HUES48 (cell line): Measurements from ENCODE around the gene PLIN3.
"Not testable (repeated sequence)": the region's sequence is repeated elsewhere in the genome, so short reads cannot be mapped to it uniquely, and the experiment has no call there.

ENCODE experiments used
- H3K27ac ChIP-seq: one replicate; pipeline ENCODE4 v1.7.0; 2013; ENCODE audit warnings: low read depth, low read length, inconsistent platforms
- H3K27me3 ChIP-seq: 2 replicates; pipeline ENCODE4 v1.6.1; 2013; ENCODE audit warnings: mild to moderate bottlenecking, low read length; ENCODE audit not compliant: control insufficient read depth, insufficient read depth
- H3K36me3 ChIP-seq: 2 replicates; pipeline ENCODE4 v1.6.1; 2013; ENCODE audit warnings: low read length; ENCODE audit not compliant: control insufficient read depth, insufficient read depth
- H3K4me1 ChIP-seq: 2 replicates; pipeline ENCODE4 v1.6.1; 2013; ENCODE audit warnings: mild to moderate bottlenecking, low read length; ENCODE audit not compliant: control insufficient read depth, insufficient read depth
- H3K4me3 ChIP-seq: 2 replicates; pipeline ENCODE4 v1.5.1; 2013; ENCODE audit warnings: mild to moderate bottlenecking, low read depth, low read length
- H3K9ac ChIP-seq: 2 replicates; pipeline ENCODE4 v1.6.1; 2013; ENCODE audit warnings: mild to moderate bottlenecking, low read depth, low read length, moderate library complexity
- H3K9me3 ChIP-seq: 2 replicates; pipeline ENCODE4 v1.6.1; 2013; ENCODE audit warnings: low read length; ENCODE audit not compliant: control insufficient read depth, insufficient read depth

Gene PLIN3

DNA sequence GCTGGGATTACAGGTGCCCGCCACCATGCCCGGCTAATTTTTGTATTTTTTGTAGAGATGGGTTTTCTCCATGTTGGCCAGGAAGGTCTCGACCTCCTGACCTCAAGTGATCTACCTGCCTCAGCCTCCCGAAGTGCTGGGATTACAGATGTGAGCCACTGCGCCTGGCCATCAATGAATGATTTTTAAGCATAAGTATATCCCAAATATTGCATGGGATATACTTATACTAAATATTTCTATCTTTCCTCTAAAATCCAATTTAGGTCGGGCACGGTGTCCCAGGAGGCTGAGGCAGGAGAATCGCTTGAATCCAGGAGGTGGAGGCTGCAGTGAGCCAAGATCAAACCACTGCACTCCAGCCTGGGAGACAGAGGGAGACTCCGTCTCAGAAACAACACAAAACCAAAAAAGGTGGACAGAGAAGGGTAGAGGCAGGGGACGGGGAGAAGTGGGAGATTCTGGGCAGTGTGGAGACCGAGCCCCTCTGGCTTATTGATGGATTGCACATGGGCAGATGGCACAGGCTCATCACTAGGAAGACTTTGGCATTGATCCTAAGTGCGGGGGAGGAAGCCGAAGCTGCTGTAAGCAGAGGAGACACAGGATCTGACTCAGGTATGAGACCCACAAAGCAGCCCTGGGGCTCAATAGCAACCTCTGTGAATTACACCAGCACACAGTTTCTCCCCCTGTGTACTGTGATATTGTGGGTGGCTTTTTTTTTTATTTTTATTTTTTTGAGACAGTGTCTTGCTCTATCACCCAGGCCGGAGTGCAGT, 21.8 kb upstream of the PLIN3 start:
- H3K4me1 ChIP-seq, result no peaks in the 10 kb centered on the region
- H3K27ac ChIP-seq, result no peak overlapping the region
- H3K36me3 ChIP-seq, result no peaks in the 10 kb centered on the region
- H3K27me3 ChIP-seq, result peaks cover 5% of the 10 kb centered on the region
- no peak overlapping the region for H3K9ac ChIP-seq
- H3K4me3 ChIP-seq, result no peak overlapping the region
- H3K9me3 ChIP-seq, result no peaks in the 10 kb centered on the region

DNA sequence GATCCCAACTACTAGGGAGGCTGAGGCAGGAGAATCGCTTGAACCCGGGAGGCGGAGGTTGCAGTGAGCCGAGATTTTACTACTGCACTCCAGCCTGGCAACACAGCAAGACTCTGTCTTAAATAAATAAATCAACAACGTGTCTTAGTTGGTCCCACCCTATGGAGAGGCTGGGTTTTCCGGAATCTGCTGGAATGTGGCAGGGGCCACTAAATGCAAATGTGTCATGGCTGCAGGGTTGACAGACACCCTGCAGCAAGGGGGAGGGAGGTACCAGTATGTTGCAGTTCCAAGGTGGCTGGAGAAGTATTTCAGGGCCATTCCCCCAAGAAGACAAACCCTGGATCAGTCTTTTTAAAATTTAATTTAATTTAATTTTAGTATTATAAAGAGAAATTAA, 20.3 kb upstream of the PLIN3 start:
- H3K4me1 ChIP-seq, H3K27me3 ChIP-seq, H3K9ac ChIP-seq, H3K4me3 ChIP-seq, H3K27ac ChIP-seq, H3K9me3 ChIP-seq, H3K36me3 ChIP-seq: not testable (repeated sequence)

DNA sequence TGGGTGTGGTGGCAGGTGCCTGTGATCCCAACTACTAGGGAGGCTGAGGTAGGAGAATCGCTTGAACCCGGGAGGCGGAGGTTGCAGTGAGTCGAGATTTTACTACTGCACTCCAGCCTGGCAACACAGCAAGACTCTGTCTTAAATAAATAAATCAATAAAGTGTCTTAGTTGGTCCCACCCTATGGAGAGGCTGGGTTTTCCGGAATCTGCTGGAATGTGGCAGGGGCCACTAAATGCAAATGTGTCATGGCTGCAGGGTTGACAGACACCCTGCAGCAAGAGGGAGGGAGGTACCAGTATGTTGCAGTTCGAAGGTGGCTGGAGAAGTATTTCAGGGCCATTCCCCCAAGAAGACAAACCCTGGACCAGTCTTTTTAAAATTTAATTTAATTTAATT, 17.5 kb upstream of the PLIN3 start:
- H3K27me3 ChIP-seq, H3K4me3 ChIP-seq, H3K9ac ChIP-seq, H3K36me3 ChIP-seq, H3K9me3 ChIP-seq, H3K27ac ChIP-seq, H3K4me1 ChIP-seq: not testable (repeated sequence)

DNA sequence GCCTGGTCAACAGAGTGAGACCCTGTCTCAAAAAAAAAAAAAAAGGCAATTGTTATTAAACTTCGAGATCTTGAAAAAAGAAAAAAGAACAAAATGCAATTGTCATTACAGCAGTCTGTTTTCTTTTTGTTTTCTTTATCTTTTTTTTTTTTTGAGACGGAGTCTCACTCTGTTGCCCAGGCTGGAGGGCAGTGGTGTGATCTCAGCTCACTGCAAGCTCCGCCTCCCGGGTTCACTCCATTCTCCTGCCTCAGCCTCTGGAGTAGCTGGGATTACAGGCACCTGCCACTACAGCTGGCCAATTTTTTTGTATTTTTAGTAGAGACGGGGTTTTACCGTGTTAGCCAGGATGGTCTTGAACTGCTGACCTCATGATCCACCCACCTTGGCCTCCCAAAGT, 15.4 kb upstream of the PLIN3 start:
- not testable (repeated sequence) for H3K4me3 ChIP-seq, H3K36me3 ChIP-seq, H3K9me3 ChIP-seq, H3K27me3 ChIP-seq, H3K4me1 ChIP-seq, H3K9ac ChIP-seq, H3K27ac ChIP-seq

DNA sequence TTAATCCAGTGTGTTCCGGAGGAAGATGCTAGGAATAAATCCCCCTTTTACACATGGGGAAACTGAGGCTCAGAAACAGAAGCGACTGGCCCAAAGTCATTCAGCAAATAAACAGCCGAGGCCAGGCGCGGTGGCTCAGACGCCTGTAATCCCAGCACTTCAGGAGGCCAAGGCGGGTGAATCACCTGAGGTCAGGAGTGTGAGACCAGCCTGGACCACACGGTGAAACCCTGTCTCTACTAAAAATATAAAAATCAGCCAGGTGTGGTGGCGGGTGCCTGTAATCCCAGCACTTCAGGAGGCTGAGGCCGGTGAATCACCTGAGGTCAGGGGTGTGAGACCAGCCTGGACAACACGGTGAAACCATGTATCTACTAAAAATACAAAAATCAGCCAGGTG, 11.6 kb upstream of the PLIN3 start:
- H3K36me3 ChIP-seq, result no peaks in the 10 kb centered on the region
- no peaks in the 10 kb centered on the region for H3K9me3 ChIP-seq
- no peak overlapping the region for H3K27ac ChIP-seq
- H3K4me1 ChIP-seq, result peaks cover 16% of the 10 kb centered on the region; the same call in 1 of the 2 replicates
- no peak overlapping the region for H3K4me3 ChIP-seq
- no peaks in the 10 kb centered on the region for H3K27me3 ChIP-seq
- H3K9ac ChIP-seq, result no peak overlapping the region

DNA sequence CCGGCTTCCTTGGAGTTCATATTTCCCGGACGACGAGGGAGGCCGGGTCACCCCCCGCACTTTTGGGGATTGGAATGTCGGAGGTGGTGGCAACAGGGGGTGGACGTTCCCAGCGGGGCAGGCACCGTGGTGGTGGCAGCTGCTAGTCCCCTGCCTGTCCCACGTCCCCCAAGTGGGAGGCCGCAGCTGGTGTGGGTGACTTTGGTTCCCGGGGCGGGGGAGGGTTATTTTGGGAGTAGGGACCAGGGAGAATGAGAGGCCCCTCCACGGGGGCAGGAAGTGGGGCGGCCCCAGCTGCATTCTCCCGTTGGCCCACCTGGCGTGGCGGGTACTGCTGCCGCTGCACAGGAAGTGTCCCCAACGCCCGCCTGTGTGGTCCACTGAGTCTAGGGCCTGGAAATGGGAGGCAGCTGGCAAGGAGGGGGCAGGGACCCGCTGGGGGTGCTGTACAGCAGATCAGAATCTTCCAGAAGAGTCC, 11.1 kb upstream of the PLIN3 start:
- no peaks in the 10 kb centered on the region for H3K9me3 ChIP-seq
- no peak overlapping the region for H3K4me3 ChIP-seq
- no peaks in the 10 kb centered on the region for H3K27me3 ChIP-seq
- H3K27ac ChIP-seq, result peak overlapping the region; percentile 72
- H3K36me3 ChIP-seq, result no peaks in the 10 kb centered on the region
- peaks cover 16% of the 10 kb centered on the region; the same call in 1 of the 2 replicates for H3K4me1 ChIP-seq
- H3K9ac ChIP-seq, result no peak overlapping the region

DNA sequence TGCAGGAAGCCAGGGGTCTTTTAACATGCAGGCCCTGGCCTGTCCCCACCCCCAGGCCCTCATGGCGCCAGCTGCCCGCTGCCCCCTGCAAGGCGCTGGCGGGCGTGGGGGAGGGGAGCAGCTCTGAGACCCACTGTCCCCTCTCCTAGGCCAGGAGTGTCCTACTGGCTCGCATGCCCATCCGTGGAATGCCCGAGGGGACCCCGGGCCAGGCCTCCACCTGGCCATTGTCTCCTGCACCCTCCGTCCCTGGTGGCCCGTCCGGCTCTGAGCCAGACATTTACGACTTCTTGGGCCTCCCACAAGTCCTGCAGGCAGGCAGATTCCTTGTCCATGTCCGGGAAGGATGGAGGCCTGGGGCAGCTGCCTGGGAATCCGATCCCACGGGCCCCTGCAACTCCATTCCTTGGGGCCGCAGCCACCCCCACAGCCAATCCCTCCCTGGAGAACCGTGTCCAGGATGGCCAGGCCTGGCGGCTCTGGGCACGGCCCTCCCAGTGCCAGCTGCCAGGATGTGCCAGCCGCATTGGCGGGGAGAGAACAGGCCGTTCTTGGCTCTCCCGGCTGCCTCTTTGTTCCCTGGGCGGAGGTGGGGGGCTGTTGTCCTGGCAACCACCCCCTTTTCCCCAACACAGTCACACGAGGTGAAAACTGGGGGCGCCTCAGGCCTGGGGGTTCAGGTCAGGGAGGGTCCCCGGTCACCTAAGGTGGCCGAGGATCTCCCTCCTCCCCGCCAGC, 10.5 kb upstream of the PLIN3 start:
- H3K9ac ChIP-seq, result 0 out of 2 replicates have a peak overlapping the region, but pooled peaks have one; percentile 30
- no peaks in the 10 kb centered on the region for H3K9me3 ChIP-seq
- no peak overlapping the region for H3K4me3 ChIP-seq
- peak overlapping the region; percentile 72 for H3K27ac ChIP-seq
- no peaks in the 10 kb centered on the region for H3K27me3 ChIP-seq
- H3K4me1 ChIP-seq, result peaks cover 16% of the 10 kb centered on the region; the same call in 1 of the 2 replicates
- no peaks in the 10 kb centered on the region for H3K36me3 ChIP-seq

DNA sequence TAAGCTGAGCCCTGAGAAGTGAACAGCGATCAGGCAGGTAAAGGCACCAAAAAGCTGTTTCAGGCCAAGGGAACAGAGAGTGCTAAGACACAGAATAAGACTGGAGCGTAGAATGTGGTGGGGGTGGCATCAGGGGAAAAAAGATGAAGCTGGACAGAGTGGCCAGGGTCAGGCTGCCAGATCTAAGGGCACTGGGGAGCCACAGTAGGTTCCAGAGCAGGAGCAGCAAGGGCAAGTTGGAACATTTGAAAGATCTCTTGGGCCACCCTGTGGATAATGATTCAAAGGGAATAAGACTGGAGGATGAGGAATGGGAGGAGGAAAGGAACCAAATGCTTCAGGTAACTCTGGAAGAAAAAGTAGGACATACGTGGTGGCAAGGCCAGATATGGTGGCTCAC, 6.5 kb upstream of the PLIN3 start:
- Histone ChIP-seq H3K4me1 (peaks cover 16% of the 10 kb centered on the region; the same call in 1 of the 2 replicates), H3K36me3 (no peaks in the 10 kb centered on the region), H3K9me3 (no peaks in the 10 kb centered on the region), H3K4me3 (no peak overlapping the region), H3K27ac (no peak overlapping the region), H3K9ac (no peak overlapping the region), H3K27me3 (no peaks in the 10 kb centered on the region)

DNA sequence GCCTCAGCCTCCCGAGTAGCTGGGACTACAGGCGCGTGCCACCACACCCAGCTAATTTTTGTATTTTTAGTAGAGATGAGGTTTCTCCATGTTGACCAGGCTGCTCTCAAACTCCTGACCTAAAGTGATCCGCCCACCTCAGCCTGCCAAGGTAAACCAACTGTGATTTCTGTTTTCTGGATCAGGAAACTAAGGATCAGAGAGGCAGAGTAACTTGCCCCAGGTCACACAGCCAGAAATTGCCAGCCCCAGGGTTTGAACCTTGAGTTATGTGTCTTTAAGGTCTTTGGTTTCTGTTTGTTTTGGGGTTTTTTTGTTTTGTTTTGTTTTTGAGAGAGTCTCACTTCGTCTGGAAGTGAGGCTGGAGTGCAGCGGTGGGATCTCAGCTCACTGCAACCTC, 4.2 kb upstream of the PLIN3 start:
- no peak overlapping the region for H3K9ac ChIP-seq
- no peak overlapping the region for H3K4me3 ChIP-seq
- no peaks in the 10 kb centered on the region for H3K36me3 ChIP-seq
- H3K4me1 ChIP-seq, result peaks cover under 1% of the 10 kb centered on the region
- no peaks in the 10 kb centered on the region for H3K9me3 ChIP-seq
- H3K27me3 ChIP-seq, result no peaks in the 10 kb centered on the region
- H3K27ac ChIP-seq, result no peak overlapping the region

DNA sequence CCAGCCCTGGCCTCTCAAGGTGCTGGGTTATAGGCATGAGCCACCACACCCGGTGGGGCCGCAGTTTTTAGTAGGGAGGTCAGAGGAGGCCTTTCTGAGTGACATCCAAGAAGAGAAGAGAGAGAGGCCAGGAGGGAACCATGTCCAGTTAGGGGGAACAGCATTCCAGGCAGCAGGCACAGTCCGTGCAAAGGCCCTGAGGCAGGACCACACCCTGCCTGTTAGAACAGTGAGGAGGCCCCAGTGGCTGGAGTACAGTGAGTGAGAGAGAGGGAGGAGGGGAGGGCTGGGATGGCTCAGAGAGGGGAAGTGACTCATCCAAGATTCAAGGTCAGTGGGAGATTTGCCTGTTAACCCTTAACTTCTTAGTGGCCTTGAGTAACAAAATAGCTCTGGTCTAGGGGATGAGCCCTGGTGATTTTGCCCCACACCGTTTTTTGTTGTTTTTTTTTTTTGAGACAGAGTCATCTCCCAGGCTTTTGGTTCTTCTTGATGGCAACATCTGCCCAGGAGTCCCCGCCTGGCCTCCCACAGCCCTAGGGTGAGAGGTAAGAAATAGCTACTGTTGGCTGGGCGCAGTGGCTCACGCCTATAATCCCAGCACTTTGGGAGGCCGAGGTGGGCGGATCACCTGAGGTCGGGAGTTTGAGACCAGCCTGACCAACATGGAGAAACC, 2.7 kb upstream of the PLIN3 start:
- Histone ChIP-seq H3K27me3 (no peaks in the 10 kb centered on the region), H3K9ac (no peak overlapping the region), H3K4me3 (no peak overlapping the region), H3K4me1 (peaks cover 5% of the 10 kb centered on the region), H3K36me3 (no peaks in the 10 kb centered on the region), H3K27ac (peak overlapping the region; percentile 51), H3K9me3 (no peaks in the 10 kb centered on the region)
